ENCODE data around the gene LRMDA. TPM values are rescaled to one million over a fixed set of nuclear protein-coding genes. Genes with fewer than 3 reads are reported as not detected.
"Not testable (repeated sequence)": the region's sequence is repeated elsewhere in the genome, so short reads cannot be mapped to it uniquely, and the experiment has no call there.

The LRMDA gene
- total and polyA plus RNA-seq, 4 experiments from 2014 or later: not detected

GRCh38 chr10:76060993-76061392 is 629.6 kb downstream of the LRMDA start:
- H3K36me3 ChIP-seq (ENCODE audit: insufficient read depth, low read length); H3K36me3 Mint-ChIP-seq; H3K27me3 Mint-ChIP-seq; H3K4me3 Mint-ChIP-seq; H3K27me3 ChIP-seq (ENCODE audit: insufficient read depth, low read length); H3K9me3 ChIP-seq (ENCODE audit: control insufficient read depth in 1 of 2, low read length in 2 of 2); POLR2A ChIA-PET (ENCODE audit: partially characterized antibody); H3K4me1 ChIP-seq (ENCODE audit: insufficient read depth, low read length); intact Hi-C loops (cut with micrococcal nuclease); H3K4me1 Mint-ChIP-seq; H3K27ac Mint-ChIP-seq; H3K4me3 ChIP-seq (ENCODE audit: low read length in 2 of 2); H3K9me3 Mint-ChIP-seq; CTCF ChIA-PET (ENCODE audit: partially characterized antibody); H3K27ac ChIP-seq (ENCODE audit: low read depth, low read length); DNase-seq: not testable (repeated sequence)

DNA sequence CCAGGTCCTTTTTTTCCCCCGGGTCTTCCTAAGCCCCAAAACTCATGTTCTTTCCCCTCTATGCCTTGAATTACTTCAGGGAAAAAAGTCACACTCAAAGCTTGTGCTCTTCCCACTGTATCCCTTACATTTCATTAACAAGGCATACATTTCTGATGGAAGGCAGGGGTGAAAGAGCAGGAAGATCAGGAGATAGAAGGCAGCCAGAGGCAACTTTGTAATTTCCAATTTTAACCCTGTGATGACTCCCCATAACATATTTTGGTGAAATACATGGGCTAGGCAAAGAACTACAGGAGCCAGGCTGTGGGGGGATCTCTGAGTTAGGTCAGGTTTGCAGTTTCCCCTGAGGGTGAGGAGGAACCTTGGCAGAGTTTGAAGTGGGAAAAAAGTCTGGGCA is 635.0 kb downstream of the LRMDA start:
- no peak overlapping the region for H3K4me3 ChIP-seq (ENCODE audit: low read length in 2 of 2)
- Mint-ChIP-seq H3K9me3 (peaks cover 0 to 4% (median 0%) of the 10 kb centered on the region in 8 donors), H3K4me1 (no peaks in the 10 kb centered on the region), H3K4me3 (no peak overlapping the region), H3K36me3 (no peaks in the 10 kb centered on the region), H3K27ac (no peak overlapping the region), H3K27me3 (no peaks in the 10 kb centered on the region)
- H3K27me3 ChIP-seq (ENCODE audit: insufficient read depth, low read length): no peaks in the 10 kb centered on the region
- ChIA-PET CTCF (ENCODE audit: partially characterized antibody) (no interaction called here), POLR2A (ENCODE audit: partially characterized antibody) (no interaction called here)
- no peaks in the 10 kb centered on the region for H3K4me1 ChIP-seq (ENCODE audit: insufficient read depth, low read length)
- no peaks in the 10 kb centered on the region for H3K36me3 ChIP-seq (ENCODE audit: insufficient read depth, low read length)
- intact Hi-C loops (cut with micrococcal nuclease): no loop called here
- H3K9me3 ChIP-seq (ENCODE audit: control insufficient read depth in 1 of 2, low read length in 2 of 2): no peaks in the 10 kb centered on the region
- DNase-seq: no peak
- no peak overlapping the region for H3K27ac ChIP-seq (ENCODE audit: low read depth, low read length)

DNA sequence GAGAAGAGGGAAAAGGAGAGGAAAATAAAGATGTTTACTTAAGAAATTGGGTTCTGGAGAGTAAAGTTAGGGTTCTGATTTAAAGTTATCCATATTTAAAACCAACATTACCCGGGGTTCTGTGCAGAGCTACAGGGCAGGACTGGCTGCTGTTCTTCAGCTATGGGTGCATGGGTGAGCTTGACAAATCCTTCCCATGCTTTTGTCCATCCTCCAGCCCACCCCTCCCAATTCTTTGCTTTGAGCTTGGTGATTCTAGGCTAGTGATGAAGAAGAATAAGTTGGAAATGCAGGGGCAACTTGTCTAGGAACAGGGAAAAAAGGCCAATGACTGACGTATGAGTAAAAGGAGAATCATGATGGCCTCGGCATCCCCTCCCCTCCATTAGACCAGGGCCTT is 636.0 kb downstream of the LRMDA start:
- H3K27me3 ChIP-seq (ENCODE audit: insufficient read depth, low read length): no peaks in the 10 kb centered on the region
- no peak overlapping the region for H3K27ac ChIP-seq (ENCODE audit: low read depth, low read length)
- CTCF ChIA-PET (ENCODE audit: partially characterized antibody): no interaction called here
- H3K9me3 Mint-ChIP-seq: peaks cover 0 to 4% (median 0%) of the 10 kb centered on the region in 8 donors
- H3K4me1 ChIP-seq (ENCODE audit: insufficient read depth, low read length): no peaks in the 10 kb centered on the region
- H3K4me3 ChIP-seq (ENCODE audit: low read length in 2 of 2): no peak overlapping the region
- H3K36me3 Mint-ChIP-seq: no peaks in the 10 kb centered on the region
- H3K36me3 ChIP-seq (ENCODE audit: insufficient read depth, low read length): no peaks in the 10 kb centered on the region
- no peak for DNase-seq
- no peaks in the 10 kb centered on the region for H3K27me3 Mint-ChIP-seq
- intact Hi-C loops (cut with micrococcal nuclease): no loop called here
- no peaks in the 10 kb centered on the region for H3K4me1 Mint-ChIP-seq
- no peak overlapping the region for H3K27ac Mint-ChIP-seq
- H3K4me3 Mint-ChIP-seq: no peak overlapping the region
- POLR2A ChIA-PET (ENCODE audit: partially characterized antibody): no interaction called here
- H3K9me3 ChIP-seq (ENCODE audit: control insufficient read depth in 1 of 2, low read length in 2 of 2): no peaks in the 10 kb centered on the region

GRCh38 chr10:76068856-76069255 is 637.4 kb downstream of the LRMDA start:
- no peak overlapping the region for H3K27ac Mint-ChIP-seq
- Histone ChIP-seq H3K9me3 (ENCODE audit: control insufficient read depth in 1 of 2, low read length in 2 of 2) (no peaks in the 10 kb centered on the region), H3K36me3 (ENCODE audit: insufficient read depth, low read length) (no peaks in the 10 kb centered on the region), H3K27me3 (ENCODE audit: insufficient read depth, low read length) (no peaks in the 10 kb centered on the region), H3K4me3 (ENCODE audit: low read length in 2 of 2) (no peak overlapping the region), H3K27ac (ENCODE audit: low read depth, low read length) (no peak overlapping the region), H3K4me1 (ENCODE audit: insufficient read depth, low read length) (no peaks in the 10 kb centered on the region)
- no peak overlapping the region for H3K4me3 Mint-ChIP-seq
- peaks cover 0 to 4% (median 0%) of the 10 kb centered on the region in 8 donors for H3K9me3 Mint-ChIP-seq
- DNase-seq: no peak
- no peaks in the 10 kb centered on the region for H3K36me3 Mint-ChIP-seq
- no peaks in the 10 kb centered on the region for H3K27me3 Mint-ChIP-seq
- intact Hi-C loops (cut with micrococcal nuclease): no loop called here
- no peaks in the 10 kb centered on the region for H3K4me1 Mint-ChIP-seq
- ChIA-PET CTCF (ENCODE audit: partially characterized antibody) (interaction anchor here (0.5 kb wide), 1 partner anchor 9 kb away, joined by 4 read pairs; no protein-coding TSS in a partner anchor), POLR2A (ENCODE audit: partially characterized antibody) (no interaction called here)

GRCh38 chr10:76070916-76071315 is 639.5 kb downstream of the LRMDA start:
- Histone ChIP-seq H3K27ac (ENCODE audit: low read depth, low read length) (no peak overlapping the region), H3K4me1 (ENCODE audit: insufficient read depth, low read length) (no peaks in the 10 kb centered on the region), H3K27me3 (ENCODE audit: insufficient read depth, low read length) (no peaks in the 10 kb centered on the region), H3K9me3 (ENCODE audit: control insufficient read depth in 1 of 2, low read length in 2 of 2) (no peaks in the 10 kb centered on the region), H3K36me3 (ENCODE audit: insufficient read depth, low read length) (no peaks in the 10 kb centered on the region), H3K4me3 (ENCODE audit: low read length in 2 of 2) (no peak overlapping the region)
- Mint-ChIP-seq H3K4me3 (no peak overlapping the region), H3K36me3 (no peaks in the 10 kb centered on the region), H3K27ac (no peak overlapping the region), H3K4me1 (no peaks in the 10 kb centered on the region), H3K27me3 (no peaks in the 10 kb centered on the region), H3K9me3 (peaks cover 0 to 4% (median 1%) of the 10 kb centered on the region in 8 donors)
- ChIA-PET CTCF (ENCODE audit: partially characterized antibody) (no interaction called here), POLR2A (ENCODE audit: partially characterized antibody) (no interaction called here)
- intact Hi-C loops (cut with micrococcal nuclease): no loop called here
- no peak for DNase-seq

DNA sequence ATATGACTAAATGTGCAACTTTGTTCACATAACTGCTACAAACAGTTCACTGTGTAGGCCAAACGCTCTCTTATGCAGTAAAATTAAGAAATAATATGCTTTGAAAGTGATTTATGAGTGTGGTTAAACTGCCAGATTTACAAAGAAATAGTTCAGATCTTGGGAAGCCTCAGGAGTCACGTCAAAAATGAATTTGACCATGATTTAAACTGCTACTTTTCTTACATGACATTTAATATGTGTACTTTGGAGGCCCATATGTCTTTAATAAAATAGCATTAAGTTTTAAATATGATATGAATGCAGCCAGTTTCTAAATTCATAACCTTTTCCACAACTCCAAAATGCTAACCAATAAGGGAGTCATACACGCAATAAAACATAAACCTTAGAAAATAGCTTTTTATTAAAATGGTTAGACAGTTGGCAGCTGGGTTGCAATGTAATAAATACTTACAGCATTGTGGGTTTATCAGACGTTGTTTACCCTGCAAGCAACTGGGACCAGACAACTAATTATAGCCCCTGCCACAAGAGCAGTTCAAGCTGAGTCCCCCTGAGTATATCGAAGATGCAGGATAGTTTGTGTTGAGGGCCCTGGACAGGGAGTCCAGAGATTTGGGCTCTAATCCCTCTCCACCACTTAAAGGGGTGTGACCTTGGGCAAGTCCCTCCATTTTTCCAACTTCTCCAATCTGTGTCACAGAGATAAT is 640.4 kb downstream of the LRMDA start:
- no peaks in the 10 kb centered on the region for H3K36me3 ChIP-seq (ENCODE audit: insufficient read depth, low read length)
- no peaks in the 10 kb centered on the region for H3K9me3 ChIP-seq (ENCODE audit: control insufficient read depth in 1 of 2, low read length in 2 of 2)
- H3K27ac Mint-ChIP-seq: no peak overlapping the region
- H3K27me3 Mint-ChIP-seq: no peaks in the 10 kb centered on the region
- H3K27me3 ChIP-seq (ENCODE audit: insufficient read depth, low read length): no peaks in the 10 kb centered on the region
- POLR2A ChIA-PET (ENCODE audit: partially characterized antibody): no interaction called here
- CTCF ChIA-PET (ENCODE audit: partially characterized antibody): no interaction called here
- no peak overlapping the region for H3K4me3 ChIP-seq (ENCODE audit: low read length in 2 of 2)
- no peaks in the 10 kb centered on the region for H3K4me1 ChIP-seq (ENCODE audit: insufficient read depth, low read length)
- peaks cover 0 to 4% (median 1%) of the 10 kb centered on the region in 8 donors for H3K9me3 Mint-ChIP-seq
- intact Hi-C loops (cut with micrococcal nuclease): no loop called here
- no peak for DNase-seq
- H3K4me1 Mint-ChIP-seq: no peaks in the 10 kb centered on the region
- H3K36me3 Mint-ChIP-seq: no peaks in the 10 kb centered on the region
- H3K4me3 Mint-ChIP-seq: no peak overlapping the region
- H3K27ac ChIP-seq (ENCODE audit: low read depth, low read length): no peak overlapping the region

- ChIA-PET POLR2A (ENCODE audit: partially characterized antibody) (no interaction called here), CTCF (ENCODE audit: partially characterized antibody) (no interaction called here)
- Mint-ChIP-seq H3K4me1 (no peaks in the 10 kb centered on the region), H3K27ac (no peak overlapping the region), H3K4me3 (no peak overlapping the region), H3K36me3 (no peaks in the 10 kb centered on the region), H3K9me3 (peaks cover 0 to 4% (median 1%) of the 10 kb centered on the region in 8 donors), H3K27me3 (no peaks in the 10 kb centered on the region)
- H3K4me3 ChIP-seq (ENCODE audit: low read length in 2 of 2): no peak overlapping the region
- no peaks in the 10 kb centered on the region for H3K27me3 ChIP-seq (ENCODE audit: insufficient read depth, low read length)
- no peaks in the 10 kb centered on the region for H3K9me3 ChIP-seq (ENCODE audit: control insufficient read depth in 1 of 2, low read length in 2 of 2)
- H3K4me1 ChIP-seq (ENCODE audit: insufficient read depth, low read length): no peaks in the 10 kb centered on the region
- intact Hi-C loops (cut with micrococcal nuclease): no loop called here
- no peak for DNase-seq
- no peaks in the 10 kb centered on the region for H3K36me3 ChIP-seq (ENCODE audit: insufficient read depth, low read length)
- no peak overlapping the region for H3K27ac ChIP-seq (ENCODE audit: low read depth, low read length)
These were observed 641.0 kb downstream of the LRMDA start for GRCh38 chr10:76072384-76072783.

GRCh38 chr10:76073524-76073923 is 642.1 kb downstream of the LRMDA start:
- Mint-ChIP-seq H3K36me3 (no peaks in the 10 kb centered on the region), H3K27ac (no peak overlapping the region), H3K9me3 (peaks cover 0 to 4% (median 0%) of the 10 kb centered on the region in 8 donors), H3K4me1 (no peaks in the 10 kb centered on the region), H3K4me3 (no peak overlapping the region), H3K27me3 (no peaks in the 10 kb centered on the region)
- POLR2A ChIA-PET (ENCODE audit: partially characterized antibody): no interaction called here
- H3K36me3 ChIP-seq (ENCODE audit: insufficient read depth, low read length): no peaks in the 10 kb centered on the region
- no peak overlapping the region for H3K27ac ChIP-seq (ENCODE audit: low read depth, low read length)
- H3K27me3 ChIP-seq (ENCODE audit: insufficient read depth, low read length): no peaks in the 10 kb centered on the region
- intact Hi-C loops (cut with micrococcal nuclease): no loop called here
- H3K9me3 ChIP-seq (ENCODE audit: control insufficient read depth in 1 of 2, low read length in 2 of 2): no peaks in the 10 kb centered on the region
- CTCF ChIA-PET (ENCODE audit: partially characterized antibody): no interaction called here
- no peak overlapping the region for H3K4me3 ChIP-seq (ENCODE audit: low read length in 2 of 2)
- DNase-seq: no peak
- H3K4me1 ChIP-seq (ENCODE audit: insufficient read depth, low read length): no peaks in the 10 kb centered on the region
